ENCODE measurements around the gene WDR90. TPM values are rescaled to one million over a fixed set of nuclear protein-coding genes. Genes with fewer than 3 reads are reported as not detected.

WDR90 gene
- total RNA-seq, 4 donors from 2014 or later = 18.2 to 79.3 (median 46.9) TPM

GRCh38 chr16:704552-705380, 55.6 kb downstream of the WDR90 start:
- DNase-seq = no peak
- Histone ChIP-seq H3K27me3 (peaks cover 34 to 37% of the 10 kb centered on the region in 2 donors), H3K27ac (no peak overlapping the region), H3K9me3 (no peaks in the 10 kb centered on the region), H3K4me1 (peaks cover 0 to 10% of the 10 kb centered on the region in 2 donors), H3K4me3 (no peak overlapping the region), H3K36me3 (no peaks in the 10 kb centered on the region)
- TF ChIP-seq POLR2A (IDR thresholded peaks at IDR 0.05) (no peak), CTCF (IDR thresholded peaks at IDR 0.05) (no peak)
- intact Hi-C loops (cut with DNase I; ENCODE audit: low total_unique reads) = no loop called here

- H3K27ac ChIP-seq = no peak within 1 kb of the TSS
- intact Hi-C loops (cut with DNase I; ENCODE audit: low total_unique reads) = no loop called here
- TF ChIP-seq POLR2A (IDR thresholded peaks at IDR 0.05) (no peak), CTCF (IDR thresholded peaks at IDR 0.05) (no peak)
- H3K9me3 ChIP-seq = no peaks in the 10 kb centered on the region
- peaks cover 32 to 37% of the 10 kb centered on the region in 2 donors for H3K27me3 ChIP-seq
- peaks cover 0 to 10% of the 10 kb centered on the region in 2 donors for H3K4me1 ChIP-seq
- H3K36me3 ChIP-seq = no peaks in the 10 kb centered on the region
- no peak within 1 kb of the TSS for H3K4me3 ChIP-seq
- no peak for DNase-seq
Observed at GRCh38 chr16:705431-706188, 56.4 kb downstream of the WDR90 start, which contains the start of gene FBXL16. Gene FBXL16, minus strand, starts transcription at chr16:705801. Its CDS starts 8,396 bp downstream, at chr16:697405.

GRCh38 chr16:706189-707061, 57.3 kb downstream of the WDR90 start:
- no peak overlapping the region for H3K4me3 ChIP-seq
- H3K27me3 ChIP-seq = peaks cover 39 to 45% of the 10 kb centered on the region in 2 donors
- intact Hi-C loops (cut with DNase I; ENCODE audit: low total_unique reads) = no loop called here
- no peak for DNase-seq
- H3K36me3 ChIP-seq = no peaks in the 10 kb centered on the region
- H3K4me1 ChIP-seq = peaks cover 0 to 10% of the 10 kb centered on the region in 2 donors
- no peak overlapping the region for H3K27ac ChIP-seq
- H3K9me3 ChIP-seq = no peaks in the 10 kb centered on the region
- TF ChIP-seq POLR2A (IDR thresholded peaks at IDR 0.05) (no peak), CTCF (IDR thresholded peaks at IDR 0.05) (no peak)

GRCh38 chr16:707062-707538, 57.9 kb downstream of the WDR90 start:
- no peak for DNase-seq
- H3K9me3 ChIP-seq = no peaks in the 10 kb centered on the region
- H3K4me1 ChIP-seq = peaks cover 0 to 10% of the 10 kb centered on the region in 2 donors
- no peak overlapping the region for H3K27ac ChIP-seq
- no peak overlapping the region for H3K4me3 ChIP-seq
- TF ChIP-seq POLR2A (IDR thresholded peaks at IDR 0.05) = no peak
- TF ChIP-seq CTCF (IDR thresholded peaks at IDR 0.05) = no peak
- no peaks in the 10 kb centered on the region for H3K36me3 ChIP-seq
- intact Hi-C loops (cut with DNase I; ENCODE audit: low total_unique reads) = no loop called here
- H3K27me3 ChIP-seq = peaks cover 34 to 46% of the 10 kb centered on the region in 2 donors

Measured in uterus (tissue), 4 donors.